Endothelial cell of umbilical vein (primary cell): ENCODE data around the gene MAML3. TPM values are rescaled to one million over a fixed set of nuclear protein-coding genes. Genes with fewer than 3 reads are reported as not detected.

Experiments used
- BruUV-seq: library from RNA; stranded (reverse); fragments of 400-500 nt; replicated peaks from 2 replicates; lab custom pipeline; 2021; lab: Mats Ljungman, UMichigan
- CTCF ChIA-PET: fragments of 300-600, 350-600 bp; sonication (Branson Sonifier 250); formaldehyde crosslinking; loops from one replicate; lab custom pipeline; 2021; ENCODE audit warnings: antibody characterized with exemption, inconsistent platforms; lab: Charles Lee
- POLR2A ChIA-PET: fragments of 300-600, 350-600 bp; sonication (Branson Sonifier 250); formaldehyde crosslinking; loops from one replicate; lab custom pipeline; 2021; ENCODE audit warnings: antibody characterized with exemption, inconsistent platforms; lab: Charles Lee
- DNase-seq: peaks from one replicate; pipeline ENCODE4 v3.0.0-alpha.2; 2011; ENCODE audit warnings: low read depth, low spot score
- FAIRE-seq: peaks from 2 replicates; lab custom pipeline; 2011; peaks lifted over from hg19 to GRCh38; lab: Jason Lieb, UNC
- H2AFZ ChIP-seq: 2 replicates; pipeline ENCODE4 v1.6.0; 2012; ENCODE audit warnings: low read depth, low read length, control low read depth, inconsistent platforms
- H3K27ac ChIP-seq: 2 replicates; pipeline ENCODE4 v1.5.1; 2011; ENCODE audit warnings: low read depth, mild to moderate bottlenecking, control low read depth, low read length, moderate library complexity; ENCODE audit not compliant: insufficient read depth
- H3K27me3 ChIP-seq, 2 experiments: 2 replicates each; pipeline versions ENCODE4 v1.6.0 to v1.6.1; 2011; ENCODE audit warnings: low read length in 2 of 2, mixed read lengths in 1 of 2; ENCODE audit not compliant: control insufficient read depth in 2 of 2, insufficient read depth in 2 of 2
- H3K36me3 ChIP-seq, 2 experiments: 2 replicates in 1 of 2; 3 replicates in 1 of 2; pipeline ENCODE4 v1.5.1; 2011; ENCODE audit warnings: low read length in 2 of 2, mild to moderate bottlenecking in 1 of 2, moderate library complexity in 1 of 2; ENCODE audit not compliant: control insufficient read depth in 2 of 2, insufficient read depth in 2 of 2; ENCODE audit errors: extremely low read depth in 1 of 2
- H3K4me1 ChIP-seq: 3 replicates; pipeline ENCODE4 v1.5.1; 2011; ENCODE audit warnings: mild to moderate bottlenecking, low read length; ENCODE audit not compliant: control insufficient read depth, insufficient read depth; ENCODE audit errors: extremely low read depth
- H3K4me2 ChIP-seq: 2 replicates; pipeline ENCODE4 v1.6.1; 2011; ENCODE audit warnings: low read length, control low read depth, mixed read lengths; ENCODE audit not compliant: insufficient read depth
- H3K4me3 ChIP-seq, 3 experiments: fragments of 200-600 bp in 1 of 3; sonication (generic), shearing (Covaris generic) in 1 of 3; replicated peaks in 1 of 3; 2 replicates each; pipeline ENCODE4 v1.5.1; 2011 to 2016; ENCODE audit warnings: control low read depth in 3 of 3, low read length in 3 of 3, mild to moderate bottlenecking in 2 of 3, inconsistent platforms in 1 of 3, low read depth in 1 of 3, moderate library complexity in 1 of 3; ENCODE audit not compliant: insufficient read depth in 1 of 3
- H3K79me2 ChIP-seq: 2 replicates; pipeline ENCODE4 v1.6.0; 2012; ENCODE audit warnings: low read length, inconsistent platforms; ENCODE audit not compliant: control insufficient read depth, insufficient read depth
- H3K9ac ChIP-seq: replicated peaks from 2 replicates; pipeline ENCODE3; 2011; ENCODE audit warnings: low read length, control low read depth; ENCODE audit not compliant: insufficient read depth; ENCODE audit errors: extremely low read depth
- H3K9me1 ChIP-seq: replicated peaks from 3 replicates; pipeline ENCODE4 v1.6.0; 2011; ENCODE audit warnings: mild to moderate bottlenecking, low read length; ENCODE audit not compliant: control insufficient read depth, insufficient read depth; ENCODE audit errors: extremely low read depth
- H3K9me3 ChIP-seq: replicated peaks from 2 replicates; pipeline ENCODE4 v1.5.1; 2012; ENCODE audit warnings: low read length, inconsistent platforms; ENCODE audit not compliant: control insufficient read depth, insufficient read depth
- H4K20me1 ChIP-seq: replicated peaks from 2 replicates; pipeline ENCODE3; 2011; ENCODE audit warnings: mild to moderate bottlenecking, low read length; ENCODE audit not compliant: control insufficient read depth, insufficient read depth; ENCODE audit errors: extremely low read depth
- EZH2 ChIP-seq: IDR thresholded peaks from 2 replicates; pipeline ENCODE4 v1.6.1; 2012; ENCODE audit warnings: borderline replicate concordance, low read depth, mild to moderate bottlenecking, moderate library complexity, low read length, inconsistent platforms; ENCODE audit not compliant: severe bottlenecking
- FOS ChIP-seq: IDR thresholded peaks from 2 replicates; pipeline ENCODE4 v1.6.1; 2011; ENCODE audit warnings: mild to moderate bottlenecking, low read length, moderate library complexity, borderline replicate concordance; ENCODE audit not compliant: insufficient read depth
- GATA2 ChIP-seq: IDR thresholded peaks from 2 replicates; pipeline ENCODE4 v1.7.0; 2011; ENCODE audit warnings: low read depth, mild to moderate bottlenecking, moderate library complexity, mixed read lengths, low read length; ENCODE audit not compliant: insufficient read length, insufficient read depth
- JUN ChIP-seq: IDR thresholded peaks from 2 replicates; pipeline ENCODE4 v1.6.1; 2011; ENCODE audit warnings: borderline replicate concordance, low read depth; ENCODE audit not compliant: insufficient read length, insufficient read depth
- MYC ChIP-seq: IDR thresholded peaks from one replicate; pipeline ENCODE4 v1.6.1; 2011; ENCODE audit warnings: mild to moderate bottlenecking, low read depth, low read length
- POLR2A ChIP-seq: IDR thresholded peaks from 2 replicates; pipeline ENCODE4 v1.6.1; 2012; ENCODE audit warnings: low read depth, mild to moderate bottlenecking, control low read depth, low read length
- POLR2AphosphoS5 ChIP-seq: IDR thresholded peaks from 2 replicates; pipeline ENCODE4 v1.6.1; 2012; ENCODE audit warnings: low read depth, mild to moderate bottlenecking, control low read depth, low read length, moderate library complexity; ENCODE audit not compliant: insufficient read depth
- dilution Hi-C: fragments of 300-500 bp; cut with MboI; formaldehyde crosslinking; loops from one replicate; pipeline ENCODE4 v1.15.0; 2019; ENCODE audit warnings: low sequenced_read_pairs; ENCODE audit not compliant: extremely low pct_ligation_motif_present
- intact Hi-C: fragments of 100-400 bp; cut with micrococcal nuclease; formaldehyde crosslinking; loops from one replicate; pipeline ENCODE4 v1.10.0; 2022
- polyA plus RNA-seq, 4 experiments: library from polyadenylated mRNA; depleted of rRNA in 3 of 4; stranded (reverse) in 3 of 4; unstranded in 1 of 4; fragments of >200 nt; gene quantifications; 2 replicates each; pipeline versions ENCODE4 v1.2.1 to v1.2.3, GENCODE V29; 2011 to 2012; ENCODE audit warnings: missing spikeins in 1 of 4
- total RNA-seq: library from RNA; stranded (reverse); gene quantifications from 2 replicates; pipeline ENCODE4 v1.2.3, GENCODE V29; 2021
- TF ChIP-seq, protein P1 (sequence below), 2 donors: IDR thresholded peaks; 1 replicate in 1 of 2; 2 replicates in 1 of 2; pipeline ENCODE4 v1.5.1; 2011; ENCODE audit warnings: low read length in 2 of 2, mild to moderate bottlenecking in 2 of 2, moderate library complexity in 2 of 2, control low read depth in 1 of 2, inconsistent platforms in 1 of 2, low read depth in 1 of 2; ENCODE audit not compliant: insufficient read depth in 1 of 2; ENCODE audit errors: extremely low read depth in 1 of 2
- TF ChIP-seq, protein P2 (sequence below): IDR thresholded peaks from 2 replicates; pipeline ENCODE4 v1.6.1; 2011; ENCODE audit not compliant: insufficient read depth, insufficient read length

The MAML3 gene
- total and polyA plus RNA-seq, 2 donors (not counting 3 experiments of a cell fraction or from before 2014, with no cell fraction given): 14.0 to 20.3 TPM

DNA sequence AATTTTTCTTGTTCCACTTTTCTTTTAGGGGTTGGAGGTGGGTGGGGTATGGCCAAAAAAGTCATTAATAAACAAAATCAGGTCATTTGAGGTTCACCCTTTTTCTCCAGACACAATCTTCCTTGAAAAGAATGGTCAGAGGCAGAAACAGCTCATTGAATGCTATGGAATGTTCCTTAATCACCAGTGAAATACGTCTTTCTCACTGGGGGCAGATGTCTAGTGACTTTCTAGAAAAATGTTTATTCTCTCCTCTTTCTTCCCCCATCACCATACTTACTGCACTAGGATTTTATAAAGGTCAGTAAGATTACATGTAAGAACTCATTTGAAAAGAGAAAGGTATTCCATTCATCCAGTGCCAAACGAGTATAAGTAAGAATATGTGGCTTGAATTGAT lies 443.9 kb downstream of the MAML3 start:
- no peaks in the 10 kb centered on the region for H3K9me3 ChIP-seq
- no peaks in the 10 kb centered on the region for H3K9me1 ChIP-seq
- FAIRE-seq (peak; percentile 43), DNase-seq (no peak)
- no peak overlapping the region for H3K9ac ChIP-seq
- H3K27ac ChIP-seq: no peak overlapping the region
- no peaks in the 10 kb centered on the region for H4K20me1 ChIP-seq
- H3K4me2 ChIP-seq: no peak overlapping the region
- H3K27me3 ChIP-seq: no peaks in the 10 kb centered on the region
- no peaks in the 10 kb centered on the region for H3K36me3 ChIP-seq
- H3K4me3 ChIP-seq: no peak overlapping the region
- POLR2A ChIA-PET: no interaction called here
- H3K79me2 ChIP-seq: no peaks in the 10 kb centered on the region
- TF ChIP-seq, protein P1, sequence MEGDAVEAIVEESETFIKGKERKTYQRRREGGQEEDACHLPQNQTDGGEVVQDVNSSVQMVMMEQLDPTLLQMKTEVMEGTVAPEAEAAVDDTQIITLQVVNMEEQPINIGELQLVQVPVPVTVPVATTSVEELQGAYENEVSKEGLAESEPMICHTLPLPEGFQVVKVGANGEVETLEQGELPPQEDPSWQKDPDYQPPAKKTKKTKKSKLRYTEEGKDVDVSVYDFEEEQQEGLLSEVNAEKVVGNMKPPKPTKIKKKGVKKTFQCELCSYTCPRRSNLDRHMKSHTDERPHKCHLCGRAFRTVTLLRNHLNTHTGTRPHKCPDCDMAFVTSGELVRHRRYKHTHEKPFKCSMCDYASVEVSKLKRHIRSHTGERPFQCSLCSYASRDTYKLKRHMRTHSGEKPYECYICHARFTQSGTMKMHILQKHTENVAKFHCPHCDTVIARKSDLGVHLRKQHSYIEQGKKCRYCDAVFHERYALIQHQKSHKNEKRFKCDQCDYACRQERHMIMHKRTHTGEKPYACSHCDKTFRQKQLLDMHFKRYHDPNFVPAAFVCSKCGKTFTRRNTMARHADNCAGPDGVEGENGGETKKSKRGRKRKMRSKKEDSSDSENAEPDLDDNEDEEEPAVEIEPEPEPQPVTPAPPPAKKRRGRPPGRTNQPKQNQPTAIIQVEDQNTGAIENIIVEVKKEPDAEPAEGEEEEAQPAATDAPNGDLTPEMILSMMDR (IDR thresholded peaks at IDR 0.05; ENCODE audit: extremely low read depth in 1 of 2, insufficient read depth in 1 of 2, low read depth in 1 of 2, low read length in 2 of 2): no peak
- TF ChIP-seq POLR2A: no peak
- TF ChIP-seq, protein P2, sequence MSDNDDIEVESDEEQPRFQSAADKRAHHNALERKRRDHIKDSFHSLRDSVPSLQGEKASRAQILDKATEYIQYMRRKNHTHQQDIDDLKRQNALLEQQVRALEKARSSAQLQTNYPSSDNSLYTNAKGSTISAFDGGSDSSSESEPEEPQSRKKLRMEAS: no peak
- TF ChIP-seq POLR2AphosphoS5: no peak
- no peak for TF ChIP-seq GATA2
- no peak for TF ChIP-seq FOS
- no peak for TF ChIP-seq MYC
- no peak for TF ChIP-seq EZH2
- TF ChIP-seq JUN: no peak
- CTCF ChIA-PET: interaction anchor here (0.8 to 1.1 kb wide), 2 partner anchors 55 to 58 kb away, joined by 3 read pairs; no protein-coding TSS in a partner anchor
- H3K4me1 ChIP-seq: peaks cover 10% of the 10 kb centered on the region
- no TSS peak for BruUV-seq
- no peak overlapping the region for H2AFZ ChIP-seq
- intact Hi-C loops (no loop called here), dilution Hi-C loops (no loop called here)
